Measurements from ENCODE around the gene CCNB1IP1.

CCNB1IP1 gene, protein sequence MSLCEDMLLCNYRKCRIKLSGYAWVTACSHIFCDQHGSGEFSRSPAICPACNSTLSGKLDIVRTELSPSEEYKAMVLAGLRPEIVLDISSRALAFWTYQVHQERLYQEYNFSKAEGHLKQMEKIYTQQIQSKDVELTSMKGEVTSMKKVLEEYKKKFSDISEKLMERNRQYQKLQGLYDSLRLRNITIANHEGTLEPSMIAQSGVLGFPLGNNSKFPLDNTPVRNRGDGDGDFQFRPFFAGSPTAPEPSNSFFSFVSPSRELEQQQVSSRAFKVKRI

GRCh38 chr14:20332788-20333493, at the start of gene CCNB1IP1:
CCNB1IP1 (minus strand) TSS chr14:20333279; CDS start chr14:20316523, 16,756 bp downstream.
- no peaks in the 10 kb centered on the region for H3K79me2 ChIP-seq
- no peak for TF ChIP-seq CTCF (IDR thresholded peaks at IDR 0.05)

GRCh38 chr14:20382526-20382925, 49.4 kb upstream of the CCNB1IP1 start:
- no peaks in the 10 kb centered on the region for H3K27me3 ChIP-seq (ENCODE audit: control insufficient read depth, insufficient read depth, low read length)
- H2AFZ ChIP-seq, result no peak overlapping the region
- no peak overlapping the region for H3K4me2 ChIP-seq (ENCODE audit: low read length)
- H3K79me2 ChIP-seq, result no peaks in the 10 kb centered on the region
- no peak overlapping the region for H3K27ac ChIP-seq
- H3K9ac ChIP-seq, result no peak overlapping the region
- H3K4me1 ChIP-seq, result no peaks in the 10 kb centered on the region
- H3K4me3 ChIP-seq (ENCODE audit: low read depth, low read length), result no peak overlapping the region
- H3K36me3 ChIP-seq (ENCODE audit: control insufficient read depth, insufficient read depth, low read length), result no peaks in the 10 kb centered on the region
- no peaks in the 10 kb centered on the region for H3K9me3 ChIP-seq (ENCODE audit: control insufficient read depth, low read length)
- TF ChIP-seq CTCF (IDR thresholded peaks at IDR 0.05), result no peak

More at GRCh38 chr14:20332788-20333493, at the start of gene CCNB1IP1:
- H2AFZ ChIP-seq, result peak within 1 kb of the TSS; percentile 62
- H3K9me3 ChIP-seq (ENCODE audit: control insufficient read depth, low read length), result no peaks in the 10 kb centered on the region
- peak within 1 kb of the TSS; percentile 97 for H3K4me2 ChIP-seq (ENCODE audit: low read length)
- H3K27me3 ChIP-seq (ENCODE audit: control insufficient read depth, insufficient read depth, low read length), result no peaks in the 10 kb centered on the region
- H3K4me3 ChIP-seq (ENCODE audit: low read depth, low read length), result peak within 1 kb of the TSS; percentile 85
- no peaks in the 10 kb centered on the region for H3K36me3 ChIP-seq (ENCODE audit: control insufficient read depth, insufficient read depth, low read length)
- H3K4me1 ChIP-seq, result no peaks in the 10 kb centered on the region
- peak within 1 kb of the TSS; percentile 15 for H3K9ac ChIP-seq
- peak within 1 kb of the TSS; percentile 87 for H3K27ac ChIP-seq

DNA sequence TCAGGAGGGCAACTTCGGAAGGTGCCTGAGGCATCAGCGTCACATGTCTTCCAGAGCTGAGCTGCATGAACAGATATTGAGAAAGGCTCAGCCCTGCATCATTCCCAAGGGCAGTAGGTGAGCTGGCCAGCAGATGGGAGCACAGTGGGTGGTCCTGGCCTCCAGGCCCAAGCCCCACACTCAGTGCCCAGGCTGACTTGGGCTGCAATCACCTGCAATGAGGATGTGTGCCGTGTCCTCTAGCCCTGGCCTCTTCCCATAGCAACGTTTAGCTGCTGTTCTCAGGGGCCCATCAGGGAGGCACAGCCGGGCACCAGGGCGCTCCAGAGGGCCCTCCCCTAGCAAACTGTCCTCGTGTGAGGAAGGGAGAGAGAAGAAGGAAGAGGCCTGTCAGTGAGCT, 48.3 kb upstream of the CCNB1IP1 start:
- H3K79me2 ChIP-seq, result no peaks in the 10 kb centered on the region
- no peak overlapping the region for H3K27ac ChIP-seq
- no peak overlapping the region for H3K9ac ChIP-seq
- no peak overlapping the region for H3K4me2 ChIP-seq (ENCODE audit: low read length)
- no peaks in the 10 kb centered on the region for H3K27me3 ChIP-seq (ENCODE audit: control insufficient read depth, insufficient read depth, low read length)
- no peaks in the 10 kb centered on the region for H3K9me3 ChIP-seq (ENCODE audit: control insufficient read depth, low read length)
- no peaks in the 10 kb centered on the region for H3K36me3 ChIP-seq (ENCODE audit: control insufficient read depth, insufficient read depth, low read length)
- H2AFZ ChIP-seq, result no peak overlapping the region
- TF ChIP-seq CTCF (IDR thresholded peaks at IDR 0.05), result no peak
- no peak overlapping the region for H3K4me3 ChIP-seq (ENCODE audit: low read depth, low read length)
- no peaks in the 10 kb centered on the region for H3K4me1 ChIP-seq

GRCh38 chr14:20380681-20381080, 47.6 kb upstream of the CCNB1IP1 start:
- TF ChIP-seq CTCF (IDR thresholded peaks at IDR 0.05), result no peak
- Histone ChIP-seq H3K9ac (no peak overlapping the region), H3K4me1 (no peaks in the 10 kb centered on the region), H3K4me2 (ENCODE audit: low read length) (no peak overlapping the region), H3K36me3 (ENCODE audit: control insufficient read depth, insufficient read depth, low read length) (no peaks in the 10 kb centered on the region), H3K4me3 (ENCODE audit: low read depth, low read length) (no peak overlapping the region), H3K27me3 (ENCODE audit: control insufficient read depth, insufficient read depth, low read length) (no peaks in the 10 kb centered on the region), H3K79me2 (no peaks in the 10 kb centered on the region), H3K27ac (no peak overlapping the region), H3K9me3 (ENCODE audit: control insufficient read depth, low read length) (no peaks in the 10 kb centered on the region), H2AFZ (no peak overlapping the region)
